BLaER1 (cell line): ENCODE measurements around the gene LIMA1.

Source experiments
- H3K27ac ChIP-seq: shearing (Covaris generic); formaldehyde crosslinking; 2 replicates; pipeline ENCODE4 v1.8.1; 2022
- H3K27me3 ChIP-seq: shearing (Covaris generic); formaldehyde crosslinking; 2 replicates; pipeline ENCODE4 v1.8.1; 2022
- H3K36me3 ChIP-seq: shearing (Covaris generic); formaldehyde crosslinking; 2 replicates; pipeline ENCODE4 v1.8.1; 2022
- H3K4me1 ChIP-seq: shearing (Covaris generic); formaldehyde crosslinking; 2 replicates; pipeline ENCODE4 v1.8.1; 2022
- H3K4me2 ChIP-seq: shearing (Covaris generic); formaldehyde crosslinking; 2 replicates; pipeline ENCODE4 v1.8.1; 2022
- H3K4me3 ChIP-seq: shearing (Covaris generic); formaldehyde crosslinking; 2 replicates; pipeline ENCODE4 v1.8.1; 2022
- H3K9ac ChIP-seq: shearing (Covaris generic); formaldehyde crosslinking; 2 replicates; pipeline ENCODE4 v1.8.1; 2022
- H3K9me3 ChIP-seq: shearing (Covaris generic); formaldehyde crosslinking; 2 replicates; pipeline ENCODE4 v1.8.1; 2022
- H4K20me1 ChIP-seq: shearing (Covaris generic); formaldehyde crosslinking; 2 replicates; pipeline ENCODE4 v1.8.1; 2022
- Cebpa-rat ChIP-seq: shearing (Covaris generic); IDR thresholded peaks from 2 replicates; pipeline ENCODE4 v1.8.1; 2022

LIMA1 gene

DNA sequence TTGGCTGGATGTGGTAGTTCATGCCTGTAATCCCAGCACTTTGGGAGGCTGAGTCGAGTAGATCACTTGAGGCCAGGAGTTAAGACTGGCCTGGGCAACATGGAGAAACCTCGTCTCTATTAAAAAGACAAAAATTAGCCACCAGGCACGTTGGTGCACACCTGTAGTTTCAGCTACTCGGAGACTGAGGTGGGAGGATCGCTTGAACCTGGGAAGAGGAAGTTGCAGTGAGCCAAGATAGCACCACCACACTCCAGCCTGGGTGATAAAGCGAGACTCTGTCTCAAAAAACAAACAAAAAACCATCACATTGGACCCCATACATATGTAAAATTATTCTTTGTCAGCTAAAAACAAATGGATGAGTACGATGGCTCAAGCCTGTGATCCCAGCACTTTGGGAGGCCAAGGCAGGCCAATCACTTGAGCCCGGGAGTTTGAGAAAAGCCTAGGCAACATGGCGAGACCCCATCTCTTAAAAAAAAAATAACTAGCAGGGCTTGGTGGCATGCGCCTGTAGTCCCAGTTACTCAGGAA is 43.9 kb downstream of the LIMA1 start:
- no peak overlapping the region for H3K9ac ChIP-seq
- no peaks in the 10 kb centered on the region for H3K36me3 ChIP-seq
- no peaks in the 10 kb centered on the region for H4K20me1 ChIP-seq
- TF ChIP-seq Cebpa-rat, result no peak
- no peaks in the 10 kb centered on the region for H3K27me3 ChIP-seq
- no peaks in the 10 kb centered on the region for H3K4me1 ChIP-seq
- no peak overlapping the region for H3K4me3 ChIP-seq
- H3K4me2 ChIP-seq, result no peak overlapping the region
- H3K9me3 ChIP-seq, result no peaks in the 10 kb centered on the region
- H3K27ac ChIP-seq, result no peak overlapping the region

DNA sequence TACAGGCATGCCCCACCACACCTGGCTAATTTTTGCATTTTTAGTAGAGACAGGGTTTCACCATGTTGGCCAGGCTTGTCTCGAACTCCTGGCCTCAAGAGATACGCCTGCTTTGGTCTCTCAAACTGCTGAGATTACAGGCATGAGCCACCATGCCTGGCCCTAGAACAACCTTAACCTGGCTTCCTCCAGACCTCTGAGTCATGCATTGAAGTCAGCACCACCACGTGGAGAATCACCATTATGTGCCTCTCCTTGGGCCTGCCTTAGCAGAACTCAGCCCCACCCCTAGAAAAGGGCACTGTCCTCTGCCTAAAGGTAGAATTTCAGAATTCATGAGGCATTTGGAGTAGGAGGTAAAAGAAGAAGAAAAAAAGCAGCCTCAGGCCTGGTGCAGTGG is 49.0 kb downstream of the LIMA1 start:
- no peaks in the 10 kb centered on the region for H4K20me1 ChIP-seq
- no peak overlapping the region for H3K4me2 ChIP-seq
- H3K27me3 ChIP-seq, result no peaks in the 10 kb centered on the region
- no peaks in the 10 kb centered on the region for H3K4me1 ChIP-seq
- no peaks in the 10 kb centered on the region for H3K9me3 ChIP-seq
- no peak overlapping the region for H3K27ac ChIP-seq
- no peaks in the 10 kb centered on the region for H3K36me3 ChIP-seq
- H3K4me3 ChIP-seq, result no peak overlapping the region
- no peak for TF ChIP-seq Cebpa-rat
- H3K9ac ChIP-seq, result no peak overlapping the region

DNA sequence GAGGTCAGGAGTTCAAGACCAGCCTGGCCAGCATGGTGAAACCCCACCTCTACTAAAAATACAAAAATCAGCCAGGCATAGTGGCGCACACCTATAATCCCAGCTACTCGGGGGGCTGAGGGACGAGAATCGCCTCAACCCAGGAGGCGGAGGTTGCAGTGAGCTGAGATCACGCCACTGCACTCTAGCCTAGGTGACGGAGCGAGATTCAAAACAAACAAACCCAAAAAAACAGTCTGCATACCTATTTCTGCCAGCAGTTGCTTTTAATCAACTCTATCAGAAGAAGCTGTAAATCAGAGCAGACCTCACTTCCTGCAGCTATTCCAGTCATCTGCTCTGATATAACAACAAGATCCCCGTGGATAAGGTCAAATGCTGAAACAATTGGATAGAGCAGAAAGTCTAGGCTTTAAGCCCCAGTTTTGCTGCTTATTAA is 50.5 kb downstream of the LIMA1 start:
- no peaks in the 10 kb centered on the region for H4K20me1 ChIP-seq
- H3K4me2 ChIP-seq, result no peak overlapping the region
- H3K27ac ChIP-seq, result no peak overlapping the region
- no peaks in the 10 kb centered on the region for H3K27me3 ChIP-seq
- TF ChIP-seq Cebpa-rat, result no peak
- H3K4me1 ChIP-seq, result no peaks in the 10 kb centered on the region
- no peak overlapping the region for H3K9ac ChIP-seq
- H3K9me3 ChIP-seq, result no peaks in the 10 kb centered on the region
- H3K36me3 ChIP-seq, result no peaks in the 10 kb centered on the region
- H3K4me3 ChIP-seq, result no peak overlapping the region

DNA sequence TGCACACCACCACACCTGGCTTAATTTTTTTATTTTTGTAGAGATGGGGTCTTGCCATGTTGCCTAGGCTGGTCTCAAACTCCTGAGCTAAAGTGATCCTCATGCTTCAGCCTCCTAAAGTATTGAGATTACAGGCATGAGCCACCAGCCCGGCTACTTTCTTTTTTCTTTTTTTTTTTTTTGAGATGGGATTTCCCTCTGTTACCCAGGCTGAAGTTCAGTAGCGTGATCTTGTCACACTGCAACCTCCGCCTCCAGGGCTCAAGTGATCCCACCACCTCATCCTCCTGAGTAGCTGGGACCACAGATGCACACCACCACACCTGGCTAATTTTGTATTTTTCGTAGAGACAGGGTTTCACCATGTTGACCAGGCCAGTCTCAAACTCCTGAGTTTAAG is 51.1 kb downstream of the LIMA1 start:
- Histone ChIP-seq H4K20me1 (no peaks in the 10 kb centered on the region), H3K9me3 (no peaks in the 10 kb centered on the region), H3K4me2 (no peak overlapping the region), H3K36me3 (no peaks in the 10 kb centered on the region), H3K4me1 (no peaks in the 10 kb centered on the region), H3K9ac (no peak overlapping the region), H3K4me3 (no peak overlapping the region), H3K27me3 (no peaks in the 10 kb centered on the region), H3K27ac (no peak overlapping the region)
- no peak for TF ChIP-seq Cebpa-rat

DNA sequence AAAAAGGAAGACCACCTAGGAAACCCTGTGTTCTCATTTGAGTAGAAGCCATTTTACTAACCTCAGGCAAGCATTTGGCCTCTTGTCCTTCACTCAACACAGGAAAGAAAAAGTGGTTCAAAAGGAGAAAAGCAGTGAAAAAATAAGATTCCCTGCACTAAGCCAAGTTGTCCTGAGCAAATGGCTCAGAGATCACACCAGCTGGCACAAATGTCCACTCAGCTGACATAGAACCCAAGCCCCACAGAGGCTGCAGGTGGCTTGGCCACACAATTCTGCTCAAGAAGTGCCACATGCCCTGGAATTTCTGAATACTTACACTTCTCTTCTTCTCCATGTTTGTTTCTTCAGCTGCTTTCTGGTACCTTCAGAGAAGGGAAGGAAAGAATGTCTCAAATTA is 52.0 kb downstream of the LIMA1 start:
- Histone ChIP-seq H3K9me3 (no peaks in the 10 kb centered on the region), H3K4me3 (no peak overlapping the region), H4K20me1 (no peaks in the 10 kb centered on the region), H3K4me1 (no peaks in the 10 kb centered on the region), H3K4me2 (no peak overlapping the region), H3K27ac (no peak overlapping the region), H3K9ac (no peak overlapping the region), H3K27me3 (no peaks in the 10 kb centered on the region), H3K36me3 (no peaks in the 10 kb centered on the region)
- no peak for TF ChIP-seq Cebpa-rat

DNA sequence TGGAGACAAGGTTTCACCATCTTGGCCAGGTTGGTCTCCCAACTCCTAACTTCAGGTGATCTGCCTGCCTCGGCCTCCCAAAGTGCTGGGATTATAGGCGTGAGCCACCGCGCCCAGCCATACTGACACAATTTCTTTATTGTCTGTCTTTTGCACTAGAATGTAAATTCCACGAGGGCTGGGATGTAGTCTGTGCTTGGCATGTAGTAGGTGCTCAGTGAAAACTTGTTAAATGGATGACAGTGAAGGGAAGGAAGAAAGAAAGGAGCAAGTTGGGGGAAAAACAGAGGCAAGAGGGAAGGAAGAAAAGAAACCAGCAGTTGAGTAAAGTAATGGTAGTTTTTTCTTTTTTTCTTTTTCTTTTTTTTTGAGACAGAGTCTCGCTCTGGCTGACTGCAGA is 53.1 kb downstream of the LIMA1 start:
- Histone ChIP-seq H3K9me3 (no peaks in the 10 kb centered on the region), H3K36me3 (no peaks in the 10 kb centered on the region), H3K27ac (no peak overlapping the region), H3K4me3 (no peak overlapping the region), H3K4me2 (no peak overlapping the region), H4K20me1 (no peaks in the 10 kb centered on the region), H3K4me1 (no peaks in the 10 kb centered on the region), H3K27me3 (no peaks in the 10 kb centered on the region), H3K9ac (no peak overlapping the region)
- TF ChIP-seq Cebpa-rat, result no peak

DNA sequence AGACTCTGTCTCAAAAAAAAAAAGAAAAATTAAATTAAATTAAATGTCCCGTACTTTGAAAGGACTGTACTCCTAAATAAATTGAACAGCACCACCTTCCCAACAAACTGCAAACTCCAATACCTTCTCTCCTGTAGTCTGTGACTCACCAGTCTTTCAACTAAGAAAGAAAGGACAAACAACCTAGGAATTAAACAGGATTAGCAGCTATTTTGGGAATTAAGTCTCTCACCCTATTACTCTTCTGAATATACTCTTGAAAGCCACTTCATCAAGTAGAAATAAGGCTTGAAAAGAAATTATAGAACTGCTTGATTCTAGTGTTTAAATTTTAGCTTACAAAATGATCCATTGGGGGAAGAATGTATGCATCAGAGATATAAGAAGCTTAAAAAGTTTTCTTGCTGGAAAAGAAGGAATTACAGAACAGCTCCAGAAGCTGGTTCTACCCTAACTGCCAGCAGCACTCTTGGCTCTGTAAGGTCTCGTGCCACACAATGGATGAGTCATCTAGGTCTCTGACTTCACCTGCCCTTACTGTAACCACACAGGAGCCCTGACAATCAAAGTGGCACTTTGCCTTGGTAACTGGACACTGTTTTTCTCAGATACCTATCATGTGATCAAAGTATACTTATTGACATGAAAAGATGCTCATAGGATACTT is 59.2 kb downstream of the LIMA1 start:
- Histone ChIP-seq H3K36me3 (no peaks in the 10 kb centered on the region), H3K27me3 (no peaks in the 10 kb centered on the region), H3K9ac (no peak overlapping the region), H3K9me3 (no peaks in the 10 kb centered on the region), H3K4me2 (peak overlapping the region; percentile 77), H4K20me1 (no peaks in the 10 kb centered on the region), H3K4me3 (no peak overlapping the region), H3K27ac (no peak overlapping the region), H3K4me1 (peaks cover 54% of the 10 kb centered on the region)
- TF ChIP-seq Cebpa-rat, result no peak

DNA sequence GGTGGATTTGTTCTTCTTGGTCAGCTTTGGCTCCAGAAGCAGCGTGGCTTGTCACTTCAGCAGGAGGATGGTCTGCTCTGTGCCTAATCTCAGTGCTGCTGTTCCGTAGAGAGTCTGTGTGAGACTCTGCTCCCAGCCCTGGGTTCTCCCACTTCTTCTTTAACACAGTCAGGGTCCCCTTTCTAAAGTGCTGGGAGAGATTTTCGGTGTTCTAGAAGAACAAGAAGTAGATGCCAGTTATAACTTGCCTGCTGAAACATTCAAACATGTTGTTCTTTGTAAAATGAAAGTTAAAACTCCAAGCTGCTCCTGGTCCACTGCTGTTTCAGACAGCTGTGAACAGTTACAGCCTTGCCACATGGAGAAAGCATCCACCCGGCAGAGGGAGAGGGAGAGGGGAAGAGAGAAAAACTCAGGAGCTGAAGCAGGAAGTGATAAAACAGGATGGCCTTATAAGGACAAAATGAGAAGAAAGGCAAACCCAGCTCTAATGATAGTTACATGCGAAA is 61.0 kb downstream of the LIMA1 start:
- Histone ChIP-seq H3K9ac (peak overlapping the region; percentile 65), H3K4me1 (peaks cover 54% of the 10 kb centered on the region), H3K4me3 (peak overlapping the region; percentile 55)

DNA sequence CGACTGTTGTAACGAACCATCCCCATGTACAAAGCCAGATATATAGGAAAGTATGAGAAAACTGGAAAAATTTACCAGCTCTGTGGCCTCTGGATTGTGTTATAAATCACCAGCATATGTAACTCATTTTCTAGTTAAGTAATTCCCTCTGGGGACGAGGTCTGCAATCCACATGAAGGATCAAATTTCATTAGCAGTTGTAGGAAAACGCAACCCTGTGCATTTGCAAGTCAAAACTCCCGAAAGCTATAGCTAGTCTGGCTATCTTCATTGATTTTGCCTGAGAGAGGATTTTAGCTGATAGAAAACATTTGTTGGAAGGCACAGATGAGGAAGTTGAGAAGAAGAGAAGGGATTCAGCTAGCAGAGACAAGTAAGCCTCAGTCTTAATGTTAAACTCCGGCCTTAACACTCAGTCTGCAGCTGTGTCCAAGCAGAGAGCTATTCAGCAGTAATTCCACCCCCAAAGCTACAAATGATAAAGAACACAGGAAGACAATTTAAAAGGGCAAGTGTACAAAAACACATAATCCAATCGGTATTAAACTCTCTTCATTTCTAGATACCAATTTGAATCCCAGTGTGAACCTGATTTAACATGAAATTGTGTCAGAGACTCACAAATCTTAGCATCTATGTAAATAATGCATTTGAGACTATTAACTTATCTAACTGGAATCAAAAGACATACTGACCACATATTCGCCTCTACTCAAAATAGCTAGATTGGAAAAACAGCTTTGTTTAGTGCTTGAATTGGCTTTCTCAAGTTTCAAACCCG is 61.9 kb downstream of the LIMA1 start:
- H3K9me3 ChIP-seq, result no peaks in the 10 kb centered on the region
- no peaks in the 10 kb centered on the region for H3K36me3 ChIP-seq
- H3K9ac ChIP-seq, result peak overlapping the region; percentile 65; the same call in 1 of the 2 replicates
- peak overlapping the region; percentile 55 for H3K4me3 ChIP-seq
- peak overlapping the region; percentile 77 for H3K4me2 ChIP-seq
- TF ChIP-seq Cebpa-rat, result no peak
- peak overlapping the region; percentile 52 for H3K27ac ChIP-seq
- H3K4me1 ChIP-seq, result peaks cover 54% of the 10 kb centered on the region
- no peaks in the 10 kb centered on the region for H3K27me3 ChIP-seq
- no peaks in the 10 kb centered on the region for H4K20me1 ChIP-seq

More for the DNA sequence above, 61.0 kb downstream of the LIMA1 start:
- Histone ChIP-seq H3K27me3 (no peaks in the 10 kb centered on the region), H4K20me1 (no peaks in the 10 kb centered on the region), H3K4me2 (peak overlapping the region; percentile 77), H3K27ac (peak overlapping the region; percentile 66), H3K9me3 (no peaks in the 10 kb centered on the region), H3K36me3 (no peaks in the 10 kb centered on the region)
- no peak for TF ChIP-seq Cebpa-rat
